H1 (cell line): ENCODE data around the gene PSMA5. TPM values are rescaled to one million over a fixed set of nuclear protein-coding genes. Genes with fewer than 3 reads are reported as not detected.

ENCODE experiments used
- CEBPB ChIP-seq: IDR thresholded peaks from 2 replicates; pipeline ENCODE4 v1.6.1; 2012; ENCODE audit warnings: low read depth, low read length
- CHD1 ChIP-seq: IDR thresholded peaks from 2 replicates; pipeline ENCODE4 v1.6.1; 2012; ENCODE audit warnings: low read depth, low read length, improper control_type of control experiment
- HDAC6 ChIP-seq: IDR thresholded peaks from one replicate; pipeline ENCODE4 v1.7.1; 2012; ENCODE audit warnings: low read depth, mild to moderate bottlenecking, inconsistent platforms, low read length, moderate library complexity
- KDM4A ChIP-seq: IDR thresholded peaks from one replicate; pipeline ENCODE4 v1.7.1; 2012; ENCODE audit warnings: low read depth, mild to moderate bottlenecking, moderate library complexity, low read length, inconsistent platforms; ENCODE audit not compliant: severe bottlenecking
- SP4 ChIP-seq: IDR thresholded peaks from 2 replicates; pipeline ENCODE4 v1.6.1; 2012; ENCODE audit warnings: low read length, inconsistent platforms
- TBP ChIP-seq: IDR thresholded peaks from 2 replicates; pipeline ENCODE4 v1.6.1; 2011; ENCODE audit warnings: low read depth, low read length, improper control_type of control experiment
- YY1 ChIP-seq: IDR thresholded peaks from 2 replicates; pipeline ENCODE4 v1.6.1; 2011; ENCODE audit warnings: low read depth, mild to moderate bottlenecking, low read length
- polyA plus RNA-seq, 7 experiments: library from polyadenylated mRNA; depleted of rRNA in 3 of 7; stranded (reverse) in 5 of 7; unstranded in 2 of 7; fragments of >200 nt in 5 of 7; fragments of 200-250 nt in 2 of 7; gene quantifications; 1 replicate in 5 of 7; 2 replicates in 1 of 7; 4 replicates in 1 of 7; pipeline versions ENCODE4 v1.2.1 to v1.2.3, GENCODE V29; 2011 to 2013; ENCODE audit warnings: missing spikeins in 2 of 7, mixed read lengths in 2 of 7
- total RNA-seq: library from RNA; stranded (reverse); fragmentation: NEBNext Ultra II Directional; extraction: Animal tissue kit (Norgen Biotek cat#: 25700); gene quantifications from 2 replicates; pipeline ENCODE4 v1.2.1, GENCODE V29; 2021

The PSMA5 gene
- total and polyA plus RNA-seq, 2 of the 8 experiments (the other 6 are each of a cell fraction or from before 2014, with no cell fraction given), result 140 to 166 TPM

- no peak for TF ChIP-seq SP4
- no peak for TF ChIP-seq TBP
- no peak for TF ChIP-seq CHD1
- no peak for TF ChIP-seq CEBPB
- no peak for TF ChIP-seq HDAC6
- no peak for TF ChIP-seq YY1
- no peak for TF ChIP-seq KDM4A
Observed at GRCh38 chr1:109372281-109372680, 54.0 kb downstream of the PSMA5 start (continued).
